ENCODE data around the gene PDE4D.

Gene PDE4D

DNA sequence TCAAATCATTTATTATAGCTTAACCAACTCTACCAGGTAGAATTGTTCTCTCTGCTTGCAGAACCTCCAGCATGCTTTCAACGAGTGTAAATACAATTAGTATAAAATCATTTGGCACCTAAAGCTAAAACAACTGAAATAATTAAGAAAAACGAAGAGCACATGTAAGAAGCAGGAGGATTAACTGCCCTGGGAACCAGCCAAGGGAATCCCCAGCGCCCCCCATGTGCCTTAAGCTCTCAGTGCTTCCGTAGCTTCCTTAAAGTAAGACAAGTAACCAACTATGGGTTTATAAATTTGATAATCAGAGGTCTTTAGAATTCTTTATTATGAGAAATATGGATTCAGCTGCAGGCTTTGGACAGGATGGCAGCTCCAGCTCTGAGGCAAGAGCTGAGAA lies 908.2 kb downstream of the PDE4D start:
- Histone ChIP-seq H3K36me3 (ENCODE audit: control insufficient read depth, insufficient read depth, low read length) (no peaks in the 10 kb centered on the region), H3K4me3 (ENCODE audit: low read length) (no peak overlapping the region), H3K9me3 (ENCODE audit: control insufficient read depth, low read length) (no peaks in the 10 kb centered on the region), H3K4me1 (ENCODE audit: control insufficient read depth, insufficient read depth, low read length) (peaks cover 3% of the 10 kb centered on the region), H3K9ac (ENCODE audit: low read length) (no peak overlapping the region), H3K27me3 (ENCODE audit: control insufficient read depth, insufficient read depth, low read length) (no peaks in the 10 kb centered on the region)

DNA sequence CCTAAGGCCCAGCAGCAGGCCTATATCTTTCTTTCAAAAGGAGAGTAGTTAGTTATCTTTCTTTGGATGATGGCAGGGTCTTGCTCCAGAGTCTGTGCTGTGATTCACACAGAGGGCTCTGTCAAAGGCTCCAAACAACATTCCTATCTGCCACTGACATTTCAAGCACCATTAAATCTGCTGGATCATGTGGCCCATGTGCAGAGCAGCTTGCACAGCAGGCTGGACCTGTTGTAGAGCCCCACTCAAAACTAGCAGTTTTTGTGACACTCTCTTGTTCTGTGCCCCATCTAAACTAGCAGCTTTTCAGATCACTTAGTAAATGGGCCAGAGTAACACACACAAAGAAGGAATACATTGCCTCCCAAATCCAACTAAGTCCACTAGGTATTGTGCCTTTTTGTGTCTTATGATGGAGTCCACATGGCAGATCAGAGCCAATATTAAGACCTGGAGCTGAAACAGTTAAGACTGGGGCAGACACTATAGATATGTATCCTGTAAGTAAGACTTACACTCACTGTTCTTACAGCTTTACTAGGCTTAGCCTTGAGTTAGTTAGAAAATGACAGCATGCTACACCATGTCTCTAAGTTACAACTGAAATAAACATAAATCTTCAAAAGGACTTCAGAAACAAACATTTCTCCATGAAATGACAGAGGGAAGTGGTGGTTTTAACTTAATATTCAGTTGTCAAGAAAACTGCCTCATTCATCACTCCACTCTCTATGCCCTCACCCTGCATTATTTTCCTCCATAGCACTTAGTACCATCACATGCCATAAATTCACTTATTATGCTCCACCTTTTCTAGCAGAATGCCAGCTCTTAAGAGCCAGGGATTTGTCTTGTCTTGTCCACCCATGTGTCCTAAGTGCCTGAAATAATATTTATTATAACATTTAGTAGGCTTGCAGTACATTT lies 909.7 kb downstream of the PDE4D start:
- Histone ChIP-seq H3K9ac (ENCODE audit: low read length) (no peak overlapping the region), H3K36me3 (ENCODE audit: control insufficient read depth, insufficient read depth, low read length) (no peaks in the 10 kb centered on the region), H3K9me3 (ENCODE audit: control insufficient read depth, low read length) (no peaks in the 10 kb centered on the region)

DNA sequence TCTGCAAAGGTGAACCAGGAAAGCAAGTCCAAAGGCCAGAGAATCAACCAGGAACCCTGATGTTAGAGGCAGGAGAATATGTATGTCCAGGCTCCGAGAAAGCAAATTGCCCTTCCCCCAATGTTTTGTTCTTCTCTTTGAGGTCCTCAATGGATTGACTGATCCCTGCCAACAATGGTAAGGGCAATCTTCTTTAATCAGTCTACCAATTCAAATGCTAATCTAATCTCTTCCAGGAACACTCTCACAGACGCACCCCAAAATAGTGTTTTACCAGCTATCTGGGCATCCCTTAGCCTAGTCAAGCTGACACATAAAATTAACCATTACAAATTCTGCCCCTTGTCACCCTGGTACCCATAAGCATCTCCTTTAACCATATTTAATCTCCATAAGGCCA lies 912.6 kb downstream of the PDE4D start:
- Histone ChIP-seq H3K4me3 (ENCODE audit: low read length) (no peak overlapping the region), H3K27me3 (ENCODE audit: control insufficient read depth, insufficient read depth, low read length) (no peaks in the 10 kb centered on the region), H3K9me3 (ENCODE audit: control insufficient read depth, low read length) (no peaks in the 10 kb centered on the region), H3K9ac (ENCODE audit: low read length) (no peak overlapping the region), H3K4me1 (ENCODE audit: control insufficient read depth, insufficient read depth, low read length) (peaks cover 3% of the 10 kb centered on the region), H3K36me3 (ENCODE audit: control insufficient read depth, insufficient read depth, low read length) (no peaks in the 10 kb centered on the region)

More for the DNA sequence above, 909.7 kb downstream of the PDE4D start:
- H3K4me3 ChIP-seq (ENCODE audit: low read length) = no peak overlapping the region
- H3K4me1 ChIP-seq (ENCODE audit: control insufficient read depth, insufficient read depth, low read length) = peaks cover 3% of the 10 kb centered on the region
- no peaks in the 10 kb centered on the region for H3K27me3 ChIP-seq (ENCODE audit: control insufficient read depth, insufficient read depth, low read length)

- Histone ChIP-seq H3K36me3 (ENCODE audit: control insufficient read depth, insufficient read depth, low read length) (no peaks in the 10 kb centered on the region), H3K4me1 (ENCODE audit: control insufficient read depth, insufficient read depth, low read length) (peaks cover 3% of the 10 kb centered on the region), H3K9ac (ENCODE audit: low read length) (no peak overlapping the region), H3K9me3 (ENCODE audit: control insufficient read depth, low read length) (no peaks in the 10 kb centered on the region), H3K4me3 (ENCODE audit: low read length) (no peak overlapping the region), H3K27me3 (ENCODE audit: control insufficient read depth, insufficient read depth, low read length) (no peaks in the 10 kb centered on the region)
Measured at GRCh38 chr5:58979090-58979489, 914.4 kb downstream of the PDE4D start.

- Histone ChIP-seq H3K4me3 (ENCODE audit: low read length) (no peak overlapping the region), H3K36me3 (ENCODE audit: control insufficient read depth, insufficient read depth, low read length) (no peaks in the 10 kb centered on the region), H3K9me3 (ENCODE audit: control insufficient read depth, low read length) (no peaks in the 10 kb centered on the region), H3K9ac (ENCODE audit: low read length) (no peak overlapping the region), H3K27me3 (ENCODE audit: control insufficient read depth, insufficient read depth, low read length) (no peaks in the 10 kb centered on the region), H3K4me1 (ENCODE audit: control insufficient read depth, insufficient read depth, low read length) (no peaks in the 10 kb centered on the region)
Measured at GRCh38 chr5:58974601-58975000, 918.9 kb downstream of the PDE4D start.

- Histone ChIP-seq H3K4me3 (ENCODE audit: low read length) (no peak overlapping the region), H3K36me3 (ENCODE audit: control insufficient read depth, insufficient read depth, low read length) (no peaks in the 10 kb centered on the region), H3K4me1 (ENCODE audit: control insufficient read depth, insufficient read depth, low read length) (no peaks in the 10 kb centered on the region), H3K9ac (ENCODE audit: low read length) (no peak overlapping the region), H3K27me3 (ENCODE audit: control insufficient read depth, insufficient read depth, low read length) (no peaks in the 10 kb centered on the region), H3K9me3 (ENCODE audit: control insufficient read depth, low read length) (no peaks in the 10 kb centered on the region)
Measured at GRCh38 chr5:58974083-58974482, 919.4 kb downstream of the PDE4D start.

GRCh38 chr5:58972301-58972700 lies 921.2 kb downstream of the PDE4D start:
- H3K9me3 ChIP-seq (ENCODE audit: control insufficient read depth, low read length) = no peaks in the 10 kb centered on the region
- H3K4me1 ChIP-seq (ENCODE audit: control insufficient read depth, insufficient read depth, low read length) = no peaks in the 10 kb centered on the region
- H3K4me3 ChIP-seq (ENCODE audit: low read length) = no peak overlapping the region
- H3K27me3 ChIP-seq (ENCODE audit: control insufficient read depth, insufficient read depth, low read length) = no peaks in the 10 kb centered on the region
- H3K9ac ChIP-seq (ENCODE audit: low read length) = no peak overlapping the region
- H3K36me3 ChIP-seq (ENCODE audit: control insufficient read depth, insufficient read depth, low read length) = no peaks in the 10 kb centered on the region

- H3K27me3 ChIP-seq (ENCODE audit: control insufficient read depth, insufficient read depth, low read length) = no peaks in the 10 kb centered on the region
- H3K9me3 ChIP-seq (ENCODE audit: control insufficient read depth, low read length) = no peaks in the 10 kb centered on the region
- no peaks in the 10 kb centered on the region for H3K36me3 ChIP-seq (ENCODE audit: control insufficient read depth, insufficient read depth, low read length)
- H3K4me1 ChIP-seq (ENCODE audit: control insufficient read depth, insufficient read depth, low read length) = no peaks in the 10 kb centered on the region
- H3K9ac ChIP-seq (ENCODE audit: low read length) = no peak overlapping the region
- H3K4me3 ChIP-seq (ENCODE audit: low read length) = no peak overlapping the region
Measured at GRCh38 chr5:58970766-58971165, 922.8 kb downstream of the PDE4D start.

DNA sequence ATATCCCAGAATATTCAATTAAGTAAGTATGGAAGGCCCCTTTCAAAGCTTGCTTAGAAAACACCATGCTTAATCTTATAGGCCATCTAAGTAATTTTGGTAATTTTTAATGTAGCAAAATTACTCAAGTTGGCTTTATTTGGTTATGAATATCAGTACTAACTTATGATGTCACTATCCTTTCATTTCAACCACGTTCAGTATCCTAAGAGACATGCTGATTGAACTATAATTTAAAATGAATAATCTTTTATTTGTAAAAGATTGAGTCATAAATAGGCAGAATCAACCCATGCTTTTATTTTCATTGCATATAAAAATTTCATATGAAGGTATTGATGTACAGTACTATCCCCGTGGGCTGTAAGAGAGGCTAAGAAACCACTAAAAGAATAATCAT lies 923.7 kb downstream of the PDE4D start:
- H3K9me3 ChIP-seq (ENCODE audit: control insufficient read depth, low read length) = no peaks in the 10 kb centered on the region
- H3K4me3 ChIP-seq (ENCODE audit: low read length) = no peak overlapping the region
- no peaks in the 10 kb centered on the region for H3K4me1 ChIP-seq (ENCODE audit: control insufficient read depth, insufficient read depth, low read length)
- no peaks in the 10 kb centered on the region for H3K27me3 ChIP-seq (ENCODE audit: control insufficient read depth, insufficient read depth, low read length)
- no peaks in the 10 kb centered on the region for H3K36me3 ChIP-seq (ENCODE audit: control insufficient read depth, insufficient read depth, low read length)
- no peak overlapping the region for H3K9ac ChIP-seq (ENCODE audit: low read length)

DNA sequence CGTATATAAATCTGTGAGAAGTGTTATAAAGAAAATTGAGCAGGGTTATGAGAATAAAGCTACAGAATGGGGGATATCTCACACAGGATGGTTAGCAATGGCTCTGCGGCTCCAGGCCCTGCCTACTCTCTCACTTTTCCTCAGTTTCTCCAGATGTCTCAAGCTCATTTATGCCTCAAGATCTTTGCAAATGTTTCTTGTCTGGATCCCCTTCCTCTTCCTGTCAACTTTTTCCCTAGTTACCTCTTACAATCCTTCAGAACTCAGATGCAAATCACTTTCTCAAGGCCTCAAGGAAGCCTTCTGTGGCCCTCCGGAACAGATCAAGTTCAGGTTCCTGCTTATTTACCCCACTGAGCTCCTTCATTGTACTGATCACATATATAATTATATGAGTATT lies 924.3 kb downstream of the PDE4D start:
- H3K9me3 ChIP-seq (ENCODE audit: control insufficient read depth, low read length) = no peaks in the 10 kb centered on the region
- no peaks in the 10 kb centered on the region for H3K27me3 ChIP-seq (ENCODE audit: control insufficient read depth, insufficient read depth, low read length)
- H3K4me1 ChIP-seq (ENCODE audit: control insufficient read depth, insufficient read depth, low read length) = no peaks in the 10 kb centered on the region

GRCh38 chr5:58968350-58968749 lies 925.2 kb downstream of the PDE4D start:
- Histone ChIP-seq H3K27me3 (ENCODE audit: control insufficient read depth, insufficient read depth, low read length) (no peaks in the 10 kb centered on the region), H3K4me1 (ENCODE audit: control insufficient read depth, insufficient read depth, low read length) (no peaks in the 10 kb centered on the region), H3K4me3 (ENCODE audit: low read length) (no peak overlapping the region), H3K36me3 (ENCODE audit: control insufficient read depth, insufficient read depth, low read length) (no peaks in the 10 kb centered on the region), H3K9ac (ENCODE audit: low read length) (no peak overlapping the region), H3K9me3 (ENCODE audit: control insufficient read depth, low read length) (no peaks in the 10 kb centered on the region)

More for the DNA sequence above, 924.3 kb downstream of the PDE4D start:
- Histone ChIP-seq H3K4me3 (ENCODE audit: low read length) (no peak overlapping the region), H3K9ac (ENCODE audit: low read length) (no peak overlapping the region), H3K36me3 (ENCODE audit: control insufficient read depth, insufficient read depth, low read length) (no peaks in the 10 kb centered on the region)

DNA sequence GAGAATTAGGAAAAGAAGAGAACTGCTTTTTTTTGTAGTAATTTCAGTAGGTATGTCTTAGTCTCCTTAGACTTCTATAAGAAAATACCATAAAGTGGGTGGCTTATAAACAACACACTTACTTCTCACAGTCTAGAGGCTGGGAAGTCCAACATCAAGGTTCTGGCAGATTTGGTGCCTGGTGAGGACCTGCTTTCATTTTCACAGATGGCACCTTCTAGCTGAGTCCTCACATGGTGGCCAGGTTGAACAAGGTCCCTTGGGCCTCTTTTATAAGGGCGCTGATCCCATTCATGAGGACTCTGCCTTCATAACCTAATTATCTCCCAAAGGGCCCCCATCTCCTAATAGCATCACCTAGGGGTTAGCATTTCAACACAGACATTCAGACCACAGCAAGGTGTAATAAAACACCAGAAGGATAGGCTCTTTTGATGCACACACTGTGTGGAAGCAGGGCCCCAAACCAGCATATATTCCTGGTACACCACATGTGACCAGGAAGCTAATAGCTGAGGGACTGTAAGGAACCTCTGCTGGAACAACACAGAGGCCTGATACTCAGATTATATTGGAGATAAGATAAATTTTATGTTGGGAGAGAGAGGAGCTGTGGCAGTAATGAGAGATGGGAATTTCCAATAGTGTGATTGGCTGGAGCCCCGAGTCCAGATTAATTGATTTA lies 925.8 kb downstream of the PDE4D start:
- Histone ChIP-seq H3K9me3 (ENCODE audit: control insufficient read depth, low read length) (no peaks in the 10 kb centered on the region), H3K4me1 (ENCODE audit: control insufficient read depth, insufficient read depth, low read length) (no peaks in the 10 kb centered on the region), H3K4me3 (ENCODE audit: low read length) (no peak overlapping the region), H3K36me3 (ENCODE audit: control insufficient read depth, insufficient read depth, low read length) (no peaks in the 10 kb centered on the region), H3K9ac (ENCODE audit: low read length) (no peak overlapping the region), H3K27me3 (ENCODE audit: control insufficient read depth, insufficient read depth, low read length) (no peaks in the 10 kb centered on the region)

Measured in mucosa of stomach (tissue), 1 donor.